ENCODE results near the gene SNCAIP.

Gene SNCAIP

GRCh38 chr5:122458278-122458872 is 146.3 kb downstream of the SNCAIP start:
- Mint-ChIP-seq H3K4me1 (no peaks in the 10 kb centered on the region), H3K36me3 (ENCODE audit: low read depth) (no peaks in the 10 kb centered on the region), H3K27ac (no peak overlapping the region), H3K4me3 (no peak overlapping the region), H3K27me3 (no peaks in the 10 kb centered on the region), H3K9me3 (no peaks in the 10 kb centered on the region)
- ATAC-seq = no peak
- no peak for DNase-seq

- Mint-ChIP-seq H3K36me3 (ENCODE audit: low read depth) (no peaks in the 10 kb centered on the region), H3K4me3 (no peak overlapping the region), H3K4me1 (no peaks in the 10 kb centered on the region), H3K27ac (no peak overlapping the region), H3K27me3 (peaks cover 3% of the 10 kb centered on the region), H3K9me3 (no peaks in the 10 kb centered on the region)
- DNase-seq = no peak
- ATAC-seq = no peak
Observed at GRCh38 chr5:122462486-122462885, 150.4 kb downstream of the SNCAIP start.

GRCh38 chr5:122463221-122463620 is 151.2 kb downstream of the SNCAIP start:
- Mint-ChIP-seq H3K36me3 (ENCODE audit: low read depth) (no peaks in the 10 kb centered on the region), H3K27me3 (peaks cover 3% of the 10 kb centered on the region), H3K4me1 (no peaks in the 10 kb centered on the region), H3K4me3 (no peak overlapping the region), H3K9me3 (no peaks in the 10 kb centered on the region), H3K27ac (no peak overlapping the region)
- no peak for DNase-seq
- no peak for ATAC-seq

GRCh38 chr5:122464191-122464590 is 152.2 kb downstream of the SNCAIP start:
- H3K36me3 Mint-ChIP-seq (ENCODE audit: low read depth) = no peaks in the 10 kb centered on the region
- no peaks in the 10 kb centered on the region for H3K9me3 Mint-ChIP-seq
- H3K4me1 Mint-ChIP-seq = no peaks in the 10 kb centered on the region
- ATAC-seq (no peak), DNase-seq (no peak)
- peaks cover 3% of the 10 kb centered on the region for H3K27me3 Mint-ChIP-seq
- no peak overlapping the region for H3K4me3 Mint-ChIP-seq
- H3K27ac Mint-ChIP-seq = no peak overlapping the region

DNA sequence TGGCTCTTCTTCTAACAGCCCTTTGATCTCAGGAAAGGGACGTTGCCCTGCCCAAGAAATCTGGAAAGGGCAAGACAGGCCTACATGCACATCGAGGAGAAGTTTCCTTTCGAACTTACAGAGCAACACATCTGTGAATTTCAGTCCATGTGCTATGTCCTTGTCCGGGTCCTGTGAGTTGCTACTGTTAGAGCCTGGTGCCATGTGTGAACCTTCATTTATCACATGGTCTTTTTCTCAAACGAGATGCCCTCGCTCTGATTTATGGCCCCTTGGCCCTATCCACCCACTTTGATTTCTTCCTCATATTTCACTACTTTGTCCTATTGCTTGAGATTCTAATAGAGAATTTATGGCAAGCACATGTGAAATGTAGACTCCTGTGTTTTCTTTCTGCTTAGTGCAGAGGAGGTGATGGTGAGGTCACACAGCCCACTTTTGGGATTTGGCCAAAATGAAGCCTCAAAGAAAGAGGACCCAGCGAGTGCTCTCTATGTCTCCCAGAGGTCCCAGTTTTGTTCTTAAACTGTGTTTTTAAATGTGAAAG is 153.1 kb downstream of the SNCAIP start:
- Mint-ChIP-seq H3K4me1 (no peaks in the 10 kb centered on the region), H3K27me3 (peaks cover 8% of the 10 kb centered on the region), H3K9me3 (no peaks in the 10 kb centered on the region), H3K27ac (no peak overlapping the region), H3K36me3 (ENCODE audit: low read depth) (no peaks in the 10 kb centered on the region), H3K4me3 (no peak overlapping the region)
- DNase-seq (no peak), ATAC-seq (no peak)

- Mint-ChIP-seq H3K4me3 (no peak overlapping the region), H3K27ac (no peak overlapping the region), H3K27me3 (peaks cover 8% of the 10 kb centered on the region), H3K4me1 (no peaks in the 10 kb centered on the region), H3K36me3 (ENCODE audit: low read depth) (no peaks in the 10 kb centered on the region), H3K9me3 (no peaks in the 10 kb centered on the region)
- ATAC-seq (no peak), DNase-seq (no peak)
Observed at GRCh38 chr5:122465994-122466393, 154.0 kb downstream of the SNCAIP start.

DNA sequence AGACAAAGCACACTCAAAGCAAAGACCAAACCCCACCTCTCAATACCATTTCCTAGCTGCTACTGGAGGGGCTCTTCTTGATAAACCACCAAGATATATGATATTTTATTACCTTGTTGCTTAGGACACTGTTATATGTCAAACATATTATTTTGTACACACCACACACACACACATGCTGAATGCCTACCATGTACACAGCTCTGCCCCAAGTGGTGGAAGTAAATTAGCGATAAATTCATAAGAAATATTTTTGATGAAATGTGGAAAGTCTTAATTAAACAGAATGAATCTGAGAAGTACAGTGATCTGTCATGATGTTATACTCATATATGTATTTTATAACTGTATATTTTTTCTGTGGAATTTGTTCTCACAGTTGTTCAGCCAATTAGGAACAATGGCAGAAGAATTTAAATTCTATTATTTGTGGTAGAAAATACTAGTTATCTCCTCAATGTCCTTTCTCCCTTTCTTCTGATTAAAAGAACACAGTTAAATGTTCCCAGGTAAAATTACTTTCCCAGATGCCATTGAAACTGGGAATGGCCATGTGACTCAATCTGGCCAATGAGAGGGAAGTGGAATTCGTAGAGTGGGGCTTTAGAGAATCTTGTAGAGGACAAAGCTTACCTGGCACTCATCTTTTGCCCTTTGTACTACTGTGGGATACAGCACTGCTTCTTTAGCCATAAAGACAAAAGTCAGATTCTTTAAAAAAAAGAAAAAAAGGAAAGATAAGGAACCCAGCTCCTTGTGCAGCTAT is 156.5 kb downstream of the SNCAIP start:
- Mint-ChIP-seq H3K4me1 (no peaks in the 10 kb centered on the region), H3K9me3 (no peaks in the 10 kb centered on the region), H3K27me3 (peaks cover 10% of the 10 kb centered on the region), H3K36me3 (ENCODE audit: low read depth) (no peaks in the 10 kb centered on the region), H3K27ac (no peak overlapping the region), H3K4me3 (no peak overlapping the region)
- DNase-seq (no peak), ATAC-seq (no peak)

GRCh38 chr5:122469384-122469919 is 157.4 kb downstream of the SNCAIP start:
- DNase-seq (no peak), ATAC-seq (no peak)
- Mint-ChIP-seq H3K36me3 (ENCODE audit: low read depth) (no peaks in the 10 kb centered on the region), H3K4me3 (no peak overlapping the region), H3K9me3 (no peaks in the 10 kb centered on the region), H3K27me3 (peaks cover 10% of the 10 kb centered on the region), H3K27ac (no peak overlapping the region), H3K4me1 (no peaks in the 10 kb centered on the region)

DNA sequence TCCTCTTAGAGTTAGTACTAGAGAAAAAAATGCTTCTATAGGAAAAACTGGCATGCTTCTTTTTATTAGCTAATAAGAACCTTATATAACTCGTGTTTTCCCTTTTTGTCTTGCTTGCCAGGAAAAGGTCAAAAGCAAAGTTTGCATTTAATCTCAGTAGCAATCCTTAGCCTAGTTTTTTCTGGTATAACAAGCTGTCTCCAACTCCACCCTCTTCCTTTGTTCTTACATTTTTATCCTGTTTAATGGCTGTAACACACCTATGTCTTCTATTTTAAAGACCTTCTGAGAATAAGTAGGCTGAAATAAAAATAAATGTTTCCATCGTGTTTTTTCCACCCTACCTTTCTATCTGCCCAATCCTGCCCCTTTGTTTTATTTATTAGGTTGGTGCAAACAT is 158.3 kb downstream of the SNCAIP start:
- Mint-ChIP-seq H3K4me3 (no peak overlapping the region), H3K36me3 (ENCODE audit: low read depth) (no peaks in the 10 kb centered on the region), H3K27ac (no peak overlapping the region), H3K4me1 (no peaks in the 10 kb centered on the region), H3K27me3 (peaks cover 10% of the 10 kb centered on the region), H3K9me3 (no peaks in the 10 kb centered on the region)
- DNase-seq (no peak), ATAC-seq (no peak)

DNA sequence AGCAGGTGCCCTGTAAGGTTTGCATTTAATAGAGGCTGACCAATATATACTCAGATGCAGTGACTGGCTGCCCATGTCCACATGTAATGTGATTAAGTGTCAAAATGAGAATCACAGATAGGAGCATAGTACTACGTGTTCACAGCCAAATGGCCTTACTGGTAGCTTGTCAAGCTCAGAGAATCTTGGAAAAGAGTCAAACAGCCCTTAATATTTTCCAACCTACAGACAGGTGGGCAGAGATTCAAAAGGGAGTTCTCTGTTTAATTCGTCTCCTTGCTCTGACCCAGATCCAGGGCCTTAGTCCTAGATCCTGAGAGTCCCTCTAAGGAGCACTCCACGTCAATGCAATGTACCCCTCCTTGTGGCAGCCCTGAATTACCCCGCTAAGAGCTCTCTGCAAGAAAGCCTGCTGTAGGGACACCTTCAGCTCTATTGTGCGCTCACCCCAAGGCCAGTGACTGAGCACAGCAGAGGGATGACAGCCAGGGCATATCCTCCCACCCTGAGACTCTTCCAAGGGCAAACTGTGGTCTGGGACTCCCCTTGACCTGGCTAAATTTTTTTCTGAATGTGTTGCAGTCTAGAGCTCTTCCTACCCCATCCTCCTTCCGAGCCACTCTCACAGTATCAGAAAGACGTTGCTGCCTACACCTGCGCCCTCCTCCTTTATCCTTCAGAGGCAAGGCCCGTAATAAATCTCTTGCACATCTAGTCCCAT is 159.2 kb downstream of the SNCAIP start:
- Mint-ChIP-seq H3K4me1 (no peaks in the 10 kb centered on the region), H3K27me3 (peaks cover 10% of the 10 kb centered on the region), H3K36me3 (ENCODE audit: low read depth) (no peaks in the 10 kb centered on the region), H3K27ac (no peak overlapping the region), H3K4me3 (no peak overlapping the region), H3K9me3 (no peaks in the 10 kb centered on the region)
- DNase-seq (no peak), ATAC-seq (no peak)

GRCh38 chr5:122471752-122472061 is 159.7 kb downstream of the SNCAIP start:
- no peak for ATAC-seq
- H3K27me3 Mint-ChIP-seq = peaks cover 10% of the 10 kb centered on the region
- no peaks in the 10 kb centered on the region for H3K36me3 Mint-ChIP-seq (ENCODE audit: low read depth)
- no peak for DNase-seq
- no peaks in the 10 kb centered on the region for H3K9me3 Mint-ChIP-seq
- H3K27ac Mint-ChIP-seq = no peak overlapping the region
- H3K4me1 Mint-ChIP-seq = no peaks in the 10 kb centered on the region
- H3K4me3 Mint-ChIP-seq = no peak overlapping the region

- Mint-ChIP-seq H3K4me3 (no peak overlapping the region), H3K36me3 (ENCODE audit: low read depth) (no peaks in the 10 kb centered on the region), H3K9me3 (no peaks in the 10 kb centered on the region), H3K4me1 (no peaks in the 10 kb centered on the region), H3K27me3 (peaks cover 7% of the 10 kb centered on the region), H3K27ac (no peak overlapping the region)
- no peak for DNase-seq
- ATAC-seq = no peak
Observed at GRCh38 chr5:122473138-122473843, 161.3 kb downstream of the SNCAIP start.

- ATAC-seq (no peak), DNase-seq (no peak)
- H3K27me3 Mint-ChIP-seq = peaks cover 7% of the 10 kb centered on the region
- no peak overlapping the region for H3K4me3 Mint-ChIP-seq
- no peaks in the 10 kb centered on the region for H3K9me3 Mint-ChIP-seq
- no peak overlapping the region for H3K27ac Mint-ChIP-seq
- no peaks in the 10 kb centered on the region for H3K36me3 Mint-ChIP-seq (ENCODE audit: low read depth)
- H3K4me1 Mint-ChIP-seq = no peaks in the 10 kb centered on the region
Observed at GRCh38 chr5:122473941-122474340, 161.9 kb downstream of the SNCAIP start.

- DNase-seq = no peak
- Mint-ChIP-seq H3K9me3 (no peaks in the 10 kb centered on the region), H3K27me3 (no peaks in the 10 kb centered on the region), H3K4me3 (no peak overlapping the region), H3K4me1 (no peaks in the 10 kb centered on the region), H3K27ac (no peak overlapping the region), H3K36me3 (ENCODE audit: low read depth) (no peaks in the 10 kb centered on the region)
- ATAC-seq = no peak
Observed at GRCh38 chr5:122478741-122479442, 166.9 kb downstream of the SNCAIP start.

Measured in activated naive CD8-positive, alpha-beta T cell treated with anti-CD3 and anti-CD28 coated beads, Interleukin-2, amount 50 U/mL, for 24 hours (primary cell).